Kidney epithelial cell (primary cell): ENCODE measurements around the gene DMXL1. TPM values are rescaled to one million over a fixed set of nuclear protein-coding genes. Genes with fewer than 3 reads are reported as not detected.

Experiments used
- DNase-seq: peaks from one replicate; pipeline ENCODE4 v3.0.0-alpha.2; 2010; ENCODE audit warnings: low read depth
- H3K27me3 ChIP-seq: 2 replicates; pipeline ENCODE4 v1.6.0; 2011; ENCODE audit warnings: low read length; ENCODE audit not compliant: control insufficient read depth, insufficient read depth
- H3K36me3 ChIP-seq: 2 replicates; pipeline ENCODE4 v1.5.1; 2011; ENCODE audit warnings: low read length; ENCODE audit not compliant: control insufficient read depth, insufficient read depth
- H3K4me3 ChIP-seq: 2 replicates; pipeline ENCODE4 v1.5.1; 2011; ENCODE audit warnings: low read depth, mild to moderate bottlenecking, control low read depth, low read length
- CTCF ChIP-seq: IDR thresholded peaks from 2 replicates; pipeline ENCODE4 v1.5.1; 2011; ENCODE audit warnings: mild to moderate bottlenecking, moderate library complexity, low read length, control low read depth, inconsistent platforms; ENCODE audit not compliant: insufficient read depth, poor library complexity, severe bottlenecking
- total RNA-seq: library from RNA; depleted of rRNA; stranded (reverse); fragments of >200 nt; gene quantifications from 2 replicates; pipeline ENCODE4 v1.2.3, GENCODE V29; 2015

Gene DMXL1
- total RNA-seq, 1 donor from 2014 or later: 20.8 TPM

- H3K36me3 ChIP-seq: no peaks in the 10 kb centered on the region
- no peaks in the 10 kb centered on the region for H3K27me3 ChIP-seq
- TF ChIP-seq CTCF: no peak
- DNase-seq: no peak
- peak overlapping the region; percentile 83 for H3K4me3 ChIP-seq
Measured at GRCh38 chr5:119269061-119269944, 198.4 kb downstream of the DMXL1 start.

- DNase-seq: no peak
- H3K36me3 ChIP-seq: no peaks in the 10 kb centered on the region
- no peaks in the 10 kb centered on the region for H3K27me3 ChIP-seq
- TF ChIP-seq CTCF: no peak
- no peak overlapping the region for H3K4me3 ChIP-seq
Measured at GRCh38 chr5:119270121-119270565, 199.3 kb downstream of the DMXL1 start.

- H3K36me3 ChIP-seq: no peaks in the 10 kb centered on the region
- H3K4me3 ChIP-seq: no peak overlapping the region
- no peak for DNase-seq
- H3K27me3 ChIP-seq: no peaks in the 10 kb centered on the region
- TF ChIP-seq CTCF: no peak
Measured at GRCh38 chr5:119270960-119271757, 200.3 kb downstream of the DMXL1 start.

GRCh38 chr5:119271758-119272730 lies 201.2 kb downstream of the DMXL1 start:
- TF ChIP-seq CTCF: no peak
- H3K4me3 ChIP-seq: no peak overlapping the region
- DNase-seq: no peak

GRCh38 chr5:119273391-119273839 lies 202.5 kb downstream of the DMXL1 start:
- Histone ChIP-seq H3K27me3 (no peaks in the 10 kb centered on the region), H3K36me3 (no peaks in the 10 kb centered on the region), H3K4me3 (no peak overlapping the region)
- no peak for DNase-seq
- no peak for TF ChIP-seq CTCF

More at GRCh38 chr5:119271758-119272730, 201.2 kb downstream of the DMXL1 start:
- Histone ChIP-seq H3K36me3 (no peaks in the 10 kb centered on the region), H3K27me3 (no peaks in the 10 kb centered on the region)
